K562 (cell line): ENCODE measurements around the gene RHEB. TPM values are rescaled to one million over a fixed set of nuclear protein-coding genes. Genes with fewer than 3 reads are reported as not detected.
A peak's percentile ranks its signal among the peaks of the same experiment; 100 is the strongest.

Source experiments
- ARID4B ChIP-seq: sonication (generic); formaldehyde crosslinking; IDR thresholded peaks from 2 replicates; pipeline ENCODE4 v1.8.0; 2022; ENCODE audit warnings: mild to moderate bottlenecking, missing genetic modification reagents
- BCOR ChIP-seq: fragments of 450-650 bp; IDR thresholded peaks from 2 replicates; pipeline ENCODE4 v1.6.1; 2016
- CREB1 ChIP-seq, 2 experiments: sonication (generic) in 1 of 2; formaldehyde crosslinking in 1 of 2; IDR thresholded peaks; 2 replicates each; pipeline versions ENCODE4 v1.6.1 to v1.8.0; 2012 to 2022; ENCODE audit warnings: inconsistent platforms in 1 of 2, mild to moderate bottlenecking in 1 of 2, missing genetic modification reagents in 1 of 2, moderate library complexity in 1 of 2
- EGR1 ChIP-seq: fragments of 450-650 bp; conservative IDR thresholded peaks from 2 replicates; pipeline ENCODE4 v1.6.1; 2017; ENCODE audit warnings: mild to moderate bottlenecking
- FOXP1 ChIP-seq: sonication (generic); formaldehyde crosslinking; IDR thresholded peaks from 2 replicates; pipeline ENCODE4 v1.8.0; 2022; ENCODE audit warnings: mild to moderate bottlenecking, missing genetic modification reagents
- JUND ChIP-seq, 2 experiments: IDR thresholded peaks; 2 replicates in 1 of 2; 3 replicates in 1 of 2; pipeline ENCODE4 v1.6.1; 2011; ENCODE audit warnings: borderline replicate concordance in 2 of 2, low read depth in 2 of 2, low read length in 2 of 2, improper control_type of control experiment in 1 of 2, missing biosample characterization in 1 of 2, missing genetic modification characterization in 1 of 2, missing genetic modification reagents in 1 of 2
- L3MBTL2 ChIP-seq: fragments of 450-650 bp; IDR thresholded peaks from 2 replicates; pipeline ENCODE4 v1.6.1; 2016; ENCODE audit warnings: mild to moderate bottlenecking, moderate library complexity
- MTA1 ChIP-seq: fragments of 450-650 bp; IDR thresholded peaks from 2 replicates; pipeline ENCODE4 v1.6.1; 2017; ENCODE audit warnings: borderline replicate concordance
- MTA3 ChIP-seq: fragments of 450-650 bp; formaldehyde crosslinking; IDR thresholded peaks from 2 replicates; pipeline ENCODE4 v1.6.1; 2017; ENCODE audit warnings: mild to moderate bottlenecking, borderline replicate concordance
- MXD1 ChIP-seq: fragments of 250-450 bp; sonication (Bioruptor Pico); IDR thresholded peaks from 2 replicates; pipeline ENCODE4 v1.8.0; 2021; ENCODE audit warnings: borderline replicate concordance, mild to moderate bottlenecking, moderate library complexity; ENCODE audit not compliant: poor library complexity, severe bottlenecking
- MXI1 ChIP-seq: IDR thresholded peaks from 2 replicates; pipeline ENCODE4 v1.6.1; 2011; ENCODE audit warnings: low read depth, mild to moderate bottlenecking, improper control_type of control experiment, low read length
- NRF1 ChIP-seq, 2 experiments: fragments of 450-650 bp; IDR thresholded peaks in 1 of 2; conservative IDR thresholded peaks in 1 of 2; 2 replicates each; pipeline ENCODE4 v1.6.1; 2014; ENCODE audit warnings: mild to moderate bottlenecking in 2 of 2
- RBBP5 ChIP-seq: fragments of 200-600 bp; sonication (generic); IDR thresholded peaks from 2 replicates; pipeline ENCODE4 v1.6.1; 2012; ENCODE audit warnings: borderline replicate concordance, mild to moderate bottlenecking, low read length, control low read depth, inconsistent platforms; ENCODE audit not compliant: insufficient read depth, poor library complexity, severe bottlenecking
- ZBTB5 ChIP-seq: fragments of 450-650 bp; IDR thresholded peaks from 2 replicates; pipeline ENCODE4 v1.6.1; 2017; ENCODE audit warnings: antibody characterized with exemption
- polyA plus RNA-seq, 8 experiments: library from polyadenylated mRNA; depleted of rRNA in 4 of 8; stranded (reverse) in 5 of 8; unstranded in 3 of 8; fragments of >200 nt; fragmentation: Nextera tagmentation in 2 of 8; fragmentation: Illumina TruSeq in 1 of 8; extraction: Ambion mirVana in 2 of 8; extraction: Trizol in 1 of 8; gene quantifications; 2 replicates each; pipeline versions ENCODE4 v1.2.1 to v1.2.3, GENCODE V29; 2011 to 2014; ENCODE audit warnings: inconsistent platforms in 1 of 8, missing spikeins in 1 of 8
- total RNA-seq, 7 experiments: library from RNA; depleted of rRNA in 6 of 7; stranded (reverse); fragments of >200 nt in 6 of 7; fragmentation: Illumina TruSeq in 2 of 7; extraction: Trizol in 2 of 7; gene quantifications; 2 replicates each; pipeline versions ENCODE4 v1.2.1 to v1.2.3, GENCODE V29; 2011 to 2021; ENCODE audit warnings: low replicate concordance in 1 of 7

The RHEB gene
- total and polyA plus RNA-seq, 9 of the 15 experiments (the other 6 are each of a cell fraction or from before 2014, with no cell fraction given): 28.5 to 249 (median 182) TPM

GRCh38 chr7:151519765-151520418 is at the start of gene RHEB (continued):
- peak; percentile 91 for TF ChIP-seq CREB1 (IDR thresholded peaks at IDR 0.05)
- peak; percentile 90 for TF ChIP-seq CREB1 (CRISPR knock-in tag; IDR thresholded peaks at IDR 0.05)
- TF ChIP-seq ARID4B (CRISPR knock-in tag): 0 out of 2 replicates have a peak, but pooled peaks have one; percentile 10
- TF ChIP-seq ZBTB5: no peak
- TF ChIP-seq MTA3: peak; percentile 62; the same call in 1 of the 2 replicates
- TF ChIP-seq MXD1 (CRISPR knock-in tag): no peak
- peak; percentile 81 for TF ChIP-seq NRF1 (conservative IDR thresholded peaks at IDR 0.05 in 1 of 2, IDR thresholded peaks at IDR 0.05 in 1 of 2)
- peak; percentile 100 for TF ChIP-seq L3MBTL2
- peak; percentile 57; the same call in 1 of the 2 replicates for TF ChIP-seq FOXP1 (CRISPR knock-in tag)
- TF ChIP-seq JUND (IDR thresholded peaks at IDR 0.05; ENCODE audit: borderline replicate concordance, low read depth, low read length): peak; percentile 33; the same call in 1 of the 2 replicates
- TF ChIP-seq JUND (tag; IDR thresholded peaks at IDR 0.05; ENCODE audit: borderline replicate concordance, low read depth, low read length): no peak; the same call in 2 of the 3 replicates
- peak; percentile 96 for TF ChIP-seq MTA1
- no peak for TF ChIP-seq MXI1
- peak; percentile 37; the same call in 1 of the 2 replicates for TF ChIP-seq BCOR
- peak; percentile 81 for TF ChIP-seq EGR1
- TF ChIP-seq RBBP5: peak; percentile 1
